DOHH2 (cell line): ENCODE measurements around the gene CRYBG3.

ENCODE experiments used
- EZH2phosphoT487 ChIP-seq: fragments of 200-600 bp; sonication (generic); IDR thresholded peaks from 2 replicates; pipeline ENCODE4 v1.6.1; 2017; ENCODE audit warnings: borderline replicate concordance, mild to moderate bottlenecking, antibody characterized with exemption, low read length, moderate library complexity, mixed read lengths
- TF ChIP-seq, protein P1 (sequence below): fragments of 200-600 bp; sonication (generic); IDR thresholded peaks from one replicate; pipeline ENCODE4 v1.5.1; 2014; ENCODE audit warnings: antibody characterized with exemption, mild to moderate bottlenecking, low read depth, low read length; ENCODE audit not compliant: poor library complexity, severe bottlenecking

GRCh38 chr3:97871801-97872524, 50.2 kb downstream of the CRYBG3 start:
- TF ChIP-seq, protein P1, sequence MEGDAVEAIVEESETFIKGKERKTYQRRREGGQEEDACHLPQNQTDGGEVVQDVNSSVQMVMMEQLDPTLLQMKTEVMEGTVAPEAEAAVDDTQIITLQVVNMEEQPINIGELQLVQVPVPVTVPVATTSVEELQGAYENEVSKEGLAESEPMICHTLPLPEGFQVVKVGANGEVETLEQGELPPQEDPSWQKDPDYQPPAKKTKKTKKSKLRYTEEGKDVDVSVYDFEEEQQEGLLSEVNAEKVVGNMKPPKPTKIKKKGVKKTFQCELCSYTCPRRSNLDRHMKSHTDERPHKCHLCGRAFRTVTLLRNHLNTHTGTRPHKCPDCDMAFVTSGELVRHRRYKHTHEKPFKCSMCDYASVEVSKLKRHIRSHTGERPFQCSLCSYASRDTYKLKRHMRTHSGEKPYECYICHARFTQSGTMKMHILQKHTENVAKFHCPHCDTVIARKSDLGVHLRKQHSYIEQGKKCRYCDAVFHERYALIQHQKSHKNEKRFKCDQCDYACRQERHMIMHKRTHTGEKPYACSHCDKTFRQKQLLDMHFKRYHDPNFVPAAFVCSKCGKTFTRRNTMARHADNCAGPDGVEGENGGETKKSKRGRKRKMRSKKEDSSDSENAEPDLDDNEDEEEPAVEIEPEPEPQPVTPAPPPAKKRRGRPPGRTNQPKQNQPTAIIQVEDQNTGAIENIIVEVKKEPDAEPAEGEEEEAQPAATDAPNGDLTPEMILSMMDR = no peak
- TF ChIP-seq EZH2phosphoT487 = no peak
